HepG2 (cell line): Measurements from ENCODE around the gene ZDHHC14. TPM values are rescaled to one million over a fixed set of nuclear protein-coding genes. Genes with fewer than 3 reads are reported as not detected.

ENCODE experiments used
- ATAC-seq: fragments of 200-7000 bp; cut with Tn5 transposase; 3 replicates; pipeline ENCODE4 v1.9.1; 2020; ENCODE audit warnings: mild to moderate bottlenecking, moderate library complexity
- BruUV-seq: library from RNA; stranded (reverse); fragments of 400-500 nt; replicated peaks from 2 replicates; lab custom pipeline; 2021; lab: Mats Ljungman, UMichigan
- CTCF ChIA-PET: fragments of 300-600 bp; formaldehyde crosslinking; extraction: SDS; loops from one replicate; lab custom pipeline; 2021; ENCODE audit warnings: low total read pairs, inconsistent platforms, low intra/inter-chr PET ratio; lab: Yijun Ruan, JAX
- POLR2A ChIA-PET: fragments of 350-600 bp; sonication (Branson Sonifier 250); formaldehyde crosslinking; loops from one replicate; lab custom pipeline; 2020; ENCODE audit warnings: antibody characterized with exemption, inconsistent platforms; lab: Yijun Ruan, JAX
- DNase-seq: peaks from one replicate; pipeline ENCODE4 v3.0.0-alpha.2; 2015; ENCODE audit warnings: low spot score
- FAIRE-seq: peaks from 3 replicates; lab custom pipeline; 2011; peaks lifted over from hg19 to GRCh38; lab: Jason Lieb, UNC
- H2AFZ ChIP-seq: one replicate; pipeline ENCODE4 v1.6.1; 2011; ENCODE audit warnings: low read length, inconsistent platforms
- H3K27ac ChIP-seq: fragments of 300-600 bp; 3 replicates; pipeline ENCODE4 v1.8.0; 2011; ENCODE audit warnings: mixed run types, mild to moderate bottlenecking, mixed read lengths, low read length, inconsistent platforms; ENCODE audit not compliant: insufficient read depth; ENCODE audit errors: extremely low read length
- H3K27me3 ChIP-seq, 2 experiments: fragments of 200-600 bp in 1 of 2; 2 replicates in 1 of 2; 3 replicates in 1 of 2; pipeline versions ENCODE4 v1.6.0 to v1.8.0; 2011; ENCODE audit warnings: low read length in 2 of 2, mild to moderate bottlenecking in 2 of 2, moderate library complexity in 2 of 2, inconsistent platforms in 1 of 2; ENCODE audit not compliant: insufficient read depth in 2 of 2, control insufficient read depth in 1 of 2
- H3K36me3 ChIP-seq, 2 experiments: fragments of 200-600 bp in 1 of 2; replicated peaks in 1 of 2; 2 replicates in 1 of 2; 3 replicates in 1 of 2; pipeline versions ENCODE4 v1.5.1 to v1.8.0; 2011; ENCODE audit warnings: low read length in 2 of 2, inconsistent platforms in 1 of 2; ENCODE audit not compliant: insufficient read depth in 2 of 2, control insufficient read depth in 1 of 2
- H3K4me1 ChIP-seq: 2 replicates; pipeline ENCODE4 v1.5.1; 2012; ENCODE audit warnings: low read length, inconsistent platforms; ENCODE audit not compliant: insufficient read depth
- H3K4me2 ChIP-seq: 2 replicates; pipeline ENCODE4 v1.6.0; 2011; ENCODE audit warnings: low read depth, low read length, inconsistent platforms
- H3K4me3 ChIP-seq, 3 experiments: fragments of 200-600 bp in 1 of 3; sonication (generic), shearing (Covaris generic) in 1 of 3; replicated peaks in 1 of 3; 2 replicates each; pipeline ENCODE4 v1.5.1; 2011 to 2016; ENCODE audit warnings: low read length in 3 of 3, inconsistent platforms in 2 of 3, low read depth in 2 of 3, mild to moderate bottlenecking in 2 of 3, control low read depth in 1 of 3, mixed read lengths in 1 of 3; ENCODE audit not compliant: insufficient read depth in 1 of 3
- H3K79me2 ChIP-seq: one replicate; pipeline ENCODE4 v1.6.1; 2011; ENCODE audit warnings: low read length, inconsistent platforms; ENCODE audit not compliant: insufficient read depth
- H3K9ac ChIP-seq: 2 replicates; pipeline ENCODE4 v1.6.0; 2011; ENCODE audit warnings: mild to moderate bottlenecking, low read depth, low read length, inconsistent platforms; ENCODE audit not compliant: insufficient read depth
- H3K9me3 ChIP-seq: 2 replicates; pipeline ENCODE4 v1.5.1; 2012; ENCODE audit warnings: mild to moderate bottlenecking, low read length
- H4K20me1 ChIP-seq: 2 replicates; pipeline ENCODE4 v1.6.0; 2011; ENCODE audit warnings: inconsistent platforms, mild to moderate bottlenecking, low read length, moderate library complexity; ENCODE audit not compliant: insufficient read depth
- ARID4A ChIP-seq: sonication (generic); formaldehyde crosslinking; IDR thresholded peaks from 2 replicates; pipeline ENCODE4 v1.5.0; 2020; ENCODE audit warnings: mild to moderate bottlenecking, missing genetic modification reagents, borderline replicate concordance
- ARNT2 ChIP-seq: sonication (generic); formaldehyde crosslinking; IDR thresholded peaks from 2 replicates; pipeline ENCODE4 v1.8.0; 2022; ENCODE audit warnings: mild to moderate bottlenecking, low read depth, missing genetic modification reagents, moderate library complexity
- CEBPB ChIP-seq: IDR thresholded peaks from 2 replicates; pipeline ENCODE4 v1.6.1; 2011; ENCODE audit warnings: low read depth, low read length, improper control_type of control experiment, borderline replicate concordance
- ZIK1 ChIP-seq: sonication (generic); formaldehyde crosslinking; IDR thresholded peaks from 2 replicates; pipeline ENCODE4 v1.5.0; 2020; ENCODE audit warnings: mild to moderate bottlenecking, low read depth, missing genetic modification reagents, borderline replicate concordance
- ZNF33A ChIP-seq: sonication (generic); formaldehyde crosslinking; IDR thresholded peaks from 2 replicates; pipeline ENCODE4 v1.5.1; 2020; ENCODE audit warnings: missing genetic modification reagents, mild to moderate bottlenecking, moderate library complexity, borderline replicate concordance
- ZNF460 ChIP-seq: sonication (generic); formaldehyde crosslinking; IDR thresholded peaks from 2 replicates; pipeline ENCODE4 v1.5.1; 2020; ENCODE audit warnings: missing genetic modification reagents, mild to moderate bottlenecking, borderline replicate concordance
- WGBS: methylation state at CpG from one replicate; pipeline ENCODE4 v1.1.6; 2017; ENCODE audit warnings: low lambda C conversion rate; 5-methylcytosine and 5-hydroxymethylcytosine counted together
- in situ Hi-C: cut with HindIII; loops from 2 replicates; pipeline ENCODE4 v1.10.0; 2017; ENCODE audit warnings: low pct_unique_long_range_greater_than_20kb; ENCODE audit not compliant: extremely low pct_ligation_motif_present
- intact Hi-C: fragments of 100-400 bp; cut with micrococcal nuclease; formaldehyde crosslinking; loops from one replicate; pipeline ENCODE4 v1.10.0; 2022; ENCODE audit not compliant: unreplicated experiment
- polyA plus RNA-seq, 8 experiments: library from polyadenylated mRNA; depleted of rRNA in 3 of 8; stranded (reverse) in 7 of 8; unstranded in 1 of 8; fragments of >200 nt; fragmentation: Illumina TruSeq in 4 of 8; extraction: Trizol in 4 of 8; gene quantifications; 2 replicates each; pipeline versions ENCODE4 v1.2.1 to v1.2.3, GENCODE V29; 2011 to 2016; ENCODE audit warnings: low read depth in 4 of 8, missing spikeins in 1 of 8, mixed read lengths in 1 of 8; ENCODE audit not compliant: insufficient read depth in 1 of 8
- total RNA-seq, 5 experiments: library from RNA; depleted of rRNA; stranded (reverse); fragments of >200 nt; fragmentation: Illumina TruSeq; extraction: Trizol; gene quantifications; 2 replicates each; pipeline ENCODE4 v1.2.3, GENCODE V29; 2016; ENCODE audit warnings: low read depth in 1 of 5

ZDHHC14 gene
- total and polyA plus RNA-seq, 2 of the 13 experiments (the other 11 are each of a cell fraction or from before 2014, with no cell fraction given) = 3.7 to 9.5 TPM

- H3K27ac ChIP-seq = no peak overlapping the region
Observed at GRCh38 chr6:157521362-157522335, 140.7 kb downstream of the ZDHHC14 start.

More at GRCh38 chr6:157521362-157522335, 140.7 kb downstream of the ZDHHC14 start:
- DNase-seq (no peak), ATAC-seq (no peak), FAIRE-seq (no peak)
- ChIA-PET CTCF (no interaction called here), POLR2A (interaction anchor here (1.0 to 11.0 kb wide), 2 partner anchors 11 to 198 kb away, joined by 4 to 186 read pairs; partner anchors contain the start of gene TMEM242)
- Histone ChIP-seq H3K27me3 (no peaks in the 10 kb centered on the region), H3K9ac (no peak overlapping the region), H3K79me2 (no peaks in the 10 kb centered on the region), H3K4me2 (no peak overlapping the region), H3K36me3 (no peaks in the 10 kb centered on the region), H2AFZ (no peak overlapping the region), H3K4me3 (no peak overlapping the region), H4K20me1 (no peaks in the 10 kb centered on the region), H3K9me3 (no peaks in the 10 kb centered on the region), H3K4me1 (peaks cover 74% of the 10 kb centered on the region)
- TF ChIP-seq ZIK1 (CRISPR knock-in tag) (no peak), CEBPB (peak; percentile 46), ARNT2 (CRISPR knock-in tag) (no peak), ZNF33A (CRISPR knock-in tag) (no peak), ZNF460 (CRISPR knock-in tag) (no peak), ARID4A (CRISPR knock-in tag) (no peak)
- intact Hi-C loops (no loop called here), in situ Hi-C loops (no loop called here)
- BruUV-seq = no TSS peak
- 92% methylated on average over 10 of the region's 10 CpGs for WGBS
